KMS-11 (cell line): ENCODE measurements around the gene ZNF318.

ENCODE experiments used
- H2AFZ ChIP-seq: fragments of 200-600 bp; sonication (generic); 2 replicates; pipeline ENCODE4 v1.6.1; 2016; ENCODE audit warnings: antibody characterized with exemption, mixed run types, low read depth
- H3K27ac ChIP-seq: fragments of 200-600 bp; sonication (generic); 2 replicates; pipeline ENCODE4 v1.6.1; 2016; ENCODE audit warnings: mild to moderate bottlenecking, mixed run types
- H3K27me3 ChIP-seq: fragments of 200-600 bp; sonication (generic); 2 replicates; pipeline ENCODE4 v1.6.1; 2017; ENCODE audit warnings: mild to moderate bottlenecking, low read depth, mixed run types, moderate library complexity; ENCODE audit not compliant: insufficient read depth
- H3K36me3 ChIP-seq: fragments of 200-600 bp; sonication (generic); 2 replicates; pipeline ENCODE4 v1.6.1; 2017; ENCODE audit warnings: mild to moderate bottlenecking, mixed run types; ENCODE audit not compliant: insufficient read depth
- H3K4me1 ChIP-seq: fragments of 200-600 bp; sonication (generic); 2 replicates; pipeline ENCODE4 v1.6.1; 2016; ENCODE audit warnings: mild to moderate bottlenecking, low read depth, mixed run types; ENCODE audit not compliant: poor library complexity, severe bottlenecking
- H3K4me2 ChIP-seq: fragments of 200-600 bp; sonication (generic); 2 replicates; pipeline ENCODE4 v1.7.0; 2016; ENCODE audit warnings: mild to moderate bottlenecking, mixed run types
- H3K4me3 ChIP-seq: fragments of 200-600 bp; sonication (generic); IDR thresholded peaks from 2 replicates; pipeline ENCODE4 v1.6.1; 2017; ENCODE audit warnings: low read depth, low read length, mixed read lengths; ENCODE audit not compliant: insufficient read depth
- H3K79me2 ChIP-seq: fragments of 200-600 bp; sonication (generic); 2 replicates; pipeline ENCODE4 v1.6.1; 2016; ENCODE audit warnings: low read depth, mixed run types; ENCODE audit not compliant: insufficient read depth
- H3K9ac ChIP-seq: fragments of 200-600 bp; sonication (generic); 2 replicates; pipeline ENCODE4 v1.6.1; 2016; ENCODE audit warnings: mild to moderate bottlenecking, mixed run types
- H4K20me1 ChIP-seq: fragments of 200-600 bp; sonication (generic); 2 replicates; pipeline ENCODE4 v1.6.1; 2016; ENCODE audit warnings: mild to moderate bottlenecking, mixed run types; ENCODE audit not compliant: insufficient read depth
- CTCF ChIP-seq: fragments of 200-600 bp; sonication (generic); conservative IDR thresholded peaks from 2 replicates; pipeline ENCODE4 v1.6.1; 2017; ENCODE audit warnings: low read depth, mild to moderate bottlenecking, antibody characterized with exemption, low read length, moderate library complexity, mixed read lengths

Gene ZNF318

GRCh38 chr6:43399932-43400487 lies 30.6 kb upstream of the ZNF318 start:
- no peaks in the 10 kb centered on the region for H3K4me1 ChIP-seq
- no peak overlapping the region for H3K27ac ChIP-seq
- no peak overlapping the region for H3K4me3 ChIP-seq
- H3K9ac ChIP-seq = no peak overlapping the region
- no peaks in the 10 kb centered on the region for H3K36me3 ChIP-seq
- no peak for TF ChIP-seq CTCF
- no peaks in the 10 kb centered on the region for H3K79me2 ChIP-seq
- H2AFZ ChIP-seq = no peak overlapping the region
- no peak overlapping the region for H3K4me2 ChIP-seq
- H3K27me3 ChIP-seq = no peaks in the 10 kb centered on the region
- H4K20me1 ChIP-seq = no peaks in the 10 kb centered on the region

GRCh38 chr6:43396408-43397149 lies 27.1 kb upstream of the ZNF318 start:
- no peaks in the 10 kb centered on the region for H3K79me2 ChIP-seq
- no peak for TF ChIP-seq CTCF
- no peak overlapping the region for H3K4me2 ChIP-seq
- H3K4me1 ChIP-seq = no peaks in the 10 kb centered on the region
- no peak overlapping the region for H3K4me3 ChIP-seq
- H3K9ac ChIP-seq = no peak overlapping the region
- no peak overlapping the region for H3K27ac ChIP-seq
- no peaks in the 10 kb centered on the region for H3K27me3 ChIP-seq
- no peaks in the 10 kb centered on the region for H3K36me3 ChIP-seq
- no peaks in the 10 kb centered on the region for H4K20me1 ChIP-seq
- no peak overlapping the region for H2AFZ ChIP-seq

GRCh38 chr6:43395776-43396175 lies 26.3 kb upstream of the ZNF318 start:
- no peaks in the 10 kb centered on the region for H3K4me1 ChIP-seq

GRCh38 chr6:43394982-43395381 lies 25.5 kb upstream of the ZNF318 start:
- no peaks in the 10 kb centered on the region for H3K79me2 ChIP-seq

More at GRCh38 chr6:43395776-43396175, 26.3 kb upstream of the ZNF318 start:
- TF ChIP-seq CTCF = no peak
- H3K36me3 ChIP-seq = no peaks in the 10 kb centered on the region
- no peak overlapping the region for H3K4me3 ChIP-seq
- H3K9ac ChIP-seq = no peak overlapping the region
- no peaks in the 10 kb centered on the region for H3K79me2 ChIP-seq
- H3K4me2 ChIP-seq = no peak overlapping the region
- no peak overlapping the region for H3K27ac ChIP-seq
- no peaks in the 10 kb centered on the region for H4K20me1 ChIP-seq
- no peaks in the 10 kb centered on the region for H3K27me3 ChIP-seq
- H2AFZ ChIP-seq = no peak overlapping the region

More at GRCh38 chr6:43394982-43395381, 25.5 kb upstream of the ZNF318 start:
- Histone ChIP-seq H3K9ac (no peak overlapping the region), H3K36me3 (no peaks in the 10 kb centered on the region), H3K4me3 (no peak overlapping the region), H4K20me1 (no peaks in the 10 kb centered on the region), H3K27ac (no peak overlapping the region), H3K27me3 (no peaks in the 10 kb centered on the region), H3K4me1 (no peaks in the 10 kb centered on the region), H3K4me2 (no peak overlapping the region), H2AFZ (no peak overlapping the region)
- TF ChIP-seq CTCF = no peak
